ENCODE results near the gene LMNTD1. TPM values are rescaled to one million over a fixed set of nuclear protein-coding genes. Genes with fewer than 3 reads are reported as not detected.
"Not testable (repeated sequence)": the region's sequence is repeated elsewhere in the genome, so short reads cannot be mapped to it uniquely, and the experiment has no call there.

The LMNTD1 gene, protein sequence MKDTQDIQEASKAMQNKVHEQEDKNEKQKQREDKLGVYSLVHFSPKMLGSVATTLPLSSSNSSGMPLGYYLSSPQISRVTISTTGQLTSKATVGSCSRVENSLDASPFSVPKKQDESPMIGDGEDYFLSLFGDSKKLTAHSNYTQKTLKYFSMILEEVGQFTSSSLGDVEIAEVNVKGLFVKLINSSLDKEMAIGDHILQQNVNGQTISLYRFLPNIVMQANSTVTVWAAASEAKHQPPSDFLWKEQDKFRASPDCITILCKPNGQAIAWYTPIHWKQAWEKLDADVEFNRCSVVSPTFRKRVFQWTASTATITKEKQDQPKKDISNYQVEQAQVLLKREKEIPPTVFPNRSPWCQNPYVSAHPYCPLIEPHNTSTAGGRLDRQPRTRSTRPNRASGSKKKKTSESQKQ
- total RNA-seq (under 1 TPM in 1 of 9 donors, not detected in 8; 0.69 TPM), polyA plus RNA-seq (not detected)
- long read RNA-seq, donor 1 = 0 reads
- long read RNA-seq, donor 2 = 0 reads
- long read RNA-seq, donor 3 = 0 reads

DNA sequence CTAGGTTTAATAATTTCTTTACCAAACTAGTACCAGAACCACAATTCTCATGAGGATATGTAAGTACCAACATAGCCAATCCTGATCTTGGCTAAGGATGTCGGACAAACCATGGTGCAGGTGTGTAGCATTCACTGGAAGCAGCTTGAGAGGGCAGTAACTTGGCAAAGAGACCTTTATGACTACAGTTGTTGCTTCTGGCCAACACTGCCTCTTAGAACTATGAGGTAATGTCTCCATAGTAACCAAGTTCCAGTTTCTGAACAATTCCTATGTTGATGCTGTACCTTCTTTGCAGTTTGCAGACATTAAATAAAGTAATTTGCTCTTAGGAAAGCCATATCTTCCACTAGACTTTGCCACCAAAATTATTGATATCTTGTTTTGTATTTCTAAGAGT, at the start of gene LMNTD1:
TSS of gene LMNTD1 (minus strand) at position 186 of the 400 bp plus-strand sequence. CDS start 324 bp downstream, outside the sequence.
- H3K9me3 ChIP-seq = no peaks in the 10 kb centered on the region
- ATAC-seq = no peak
- intact Hi-C loops (cut with DNase I) = no loop called here
- no peaks in the 10 kb centered on the region for H3K27me3 ChIP-seq
- no peak within 1 kb of the TSS for H3K27ac ChIP-seq
- H3K36me3 ChIP-seq = no peaks in the 10 kb centered on the region
- DNase-seq = no peak
- H3K4me1 ChIP-seq = no peaks in the 10 kb centered on the region
- 39 to 43% (median 41%) methylated on average over 1 of the region's 1 CpG; no CpG with 5 or more reads in 1 of the 4 donors for WGBS, 4 donors
- TF ChIP-seq, protein P1, sequence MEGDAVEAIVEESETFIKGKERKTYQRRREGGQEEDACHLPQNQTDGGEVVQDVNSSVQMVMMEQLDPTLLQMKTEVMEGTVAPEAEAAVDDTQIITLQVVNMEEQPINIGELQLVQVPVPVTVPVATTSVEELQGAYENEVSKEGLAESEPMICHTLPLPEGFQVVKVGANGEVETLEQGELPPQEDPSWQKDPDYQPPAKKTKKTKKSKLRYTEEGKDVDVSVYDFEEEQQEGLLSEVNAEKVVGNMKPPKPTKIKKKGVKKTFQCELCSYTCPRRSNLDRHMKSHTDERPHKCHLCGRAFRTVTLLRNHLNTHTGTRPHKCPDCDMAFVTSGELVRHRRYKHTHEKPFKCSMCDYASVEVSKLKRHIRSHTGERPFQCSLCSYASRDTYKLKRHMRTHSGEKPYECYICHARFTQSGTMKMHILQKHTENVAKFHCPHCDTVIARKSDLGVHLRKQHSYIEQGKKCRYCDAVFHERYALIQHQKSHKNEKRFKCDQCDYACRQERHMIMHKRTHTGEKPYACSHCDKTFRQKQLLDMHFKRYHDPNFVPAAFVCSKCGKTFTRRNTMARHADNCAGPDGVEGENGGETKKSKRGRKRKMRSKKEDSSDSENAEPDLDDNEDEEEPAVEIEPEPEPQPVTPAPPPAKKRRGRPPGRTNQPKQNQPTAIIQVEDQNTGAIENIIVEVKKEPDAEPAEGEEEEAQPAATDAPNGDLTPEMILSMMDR (IDR thresholded peaks at IDR 0.05) = no peak
- no peak for TF ChIP-seq POLR2A (IDR thresholded peaks at IDR 0.05)
- H3K4me3 ChIP-seq = no peak within 1 kb of the TSS

DNA sequence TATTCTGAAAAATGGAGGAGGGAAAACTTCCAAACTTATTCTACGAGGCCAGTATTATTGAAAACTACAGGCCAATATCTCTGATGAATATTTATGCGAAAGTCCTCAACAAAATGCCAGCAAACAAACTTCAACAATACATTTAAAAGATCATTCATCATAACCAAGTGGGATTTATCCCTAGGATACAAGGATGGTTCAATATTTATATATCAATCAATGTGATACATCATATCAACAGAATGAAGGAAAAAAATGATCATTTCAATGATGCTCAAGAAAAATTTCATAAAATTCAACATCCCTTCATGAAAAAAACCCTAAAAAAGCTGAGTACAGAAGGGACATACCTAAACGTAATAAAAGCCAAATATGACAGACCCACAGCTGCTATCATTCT, 45.9 kb upstream of the LMNTD1 start:
- intact Hi-C loops (cut with DNase I) = no loop called here

DNA sequence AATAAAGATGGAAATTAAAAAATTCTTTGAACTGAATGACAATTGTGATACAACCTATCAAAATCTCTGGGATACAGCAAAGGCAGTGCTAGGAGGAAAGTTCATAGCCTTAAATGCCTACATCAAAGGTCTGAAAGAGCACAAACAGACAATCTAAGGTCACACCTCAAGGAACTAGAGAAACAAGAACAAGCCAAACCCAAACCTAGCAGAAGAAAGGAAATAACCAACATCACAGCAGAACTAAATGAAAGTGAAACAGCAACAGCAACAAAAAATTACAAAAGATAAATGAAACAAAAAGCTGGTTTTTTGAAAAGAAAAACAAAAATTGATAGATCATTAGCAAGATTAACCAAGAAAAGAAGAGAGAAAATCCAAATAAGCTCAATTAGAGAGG, 42.4 kb upstream of the LMNTD1 start:
- not testable (repeated sequence) for ATAC-seq

More for the DNA sequence above, 45.9 kb upstream of the LMNTD1 start:
- no peaks in the 10 kb centered on the region for H3K36me3 ChIP-seq
- ATAC-seq (no peak), DNase-seq (no peak)
- peaks cover 0 to 22% (median 7%) of the 10 kb centered on the region in 12 donors for H3K9me3 ChIP-seq
- 52 to 88% (median 77%) methylated on average over 3 of the region's 3 CpGs for WGBS, 4 donors
- H3K27me3 ChIP-seq = no peaks in the 10 kb centered on the region
- no peak overlapping the region for H3K27ac ChIP-seq
- TF ChIP-seq POLR2A (IDR thresholded peaks at IDR 0.05) = no peak
- TF ChIP-seq, protein P1 (IDR thresholded peaks at IDR 0.05) = no peak
- H3K4me1 ChIP-seq = no peaks in the 10 kb centered on the region
- H3K4me3 ChIP-seq = no peak overlapping the region

DNA sequence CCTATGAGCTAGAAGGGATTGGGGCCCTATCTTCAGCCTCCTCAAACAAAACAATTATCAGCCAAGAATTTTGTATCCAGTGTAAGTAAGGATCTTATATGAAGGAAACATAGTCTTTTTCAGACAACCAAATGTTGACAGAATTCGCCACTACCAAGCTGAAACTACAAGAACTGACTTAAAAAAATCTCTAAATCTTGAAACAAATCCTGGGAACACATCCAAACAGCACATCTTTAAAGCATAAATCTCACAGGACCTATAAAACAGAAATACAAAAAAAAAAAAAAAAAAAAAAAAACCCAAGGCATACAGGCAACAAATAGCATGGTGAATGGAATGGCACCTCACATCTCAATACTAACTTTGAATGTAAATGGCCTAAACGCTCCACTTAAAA, 41.3 kb upstream of the LMNTD1 start:
- ATAC-seq (no peak), DNase-seq (no peak)
- intact Hi-C loops (cut with DNase I) = no loop called here
- no peaks in the 10 kb centered on the region for H3K36me3 ChIP-seq
- H3K4me3 ChIP-seq = no peak overlapping the region
- TF ChIP-seq, protein P1 (IDR thresholded peaks at IDR 0.05) = no peak
- TF ChIP-seq POLR2A (IDR thresholded peaks at IDR 0.05) = no peak
- H3K4me1 ChIP-seq = no peaks in the 10 kb centered on the region
- no peak overlapping the region for H3K27ac ChIP-seq
- H3K27me3 ChIP-seq = no peaks in the 10 kb centered on the region
- H3K9me3 ChIP-seq = peaks cover 0 to 12% (median 3%) of the 10 kb centered on the region in 12 donors
- 89 to 96% (median 92%) methylated on average over 2 of the region's 2 CpGs for WGBS, 4 donors

More for the DNA sequence above, 42.4 kb upstream of the LMNTD1 start:
- DNase-seq; H3K4me3 ChIP-seq; H3K36me3 ChIP-seq; intact Hi-C loops (cut with DNase I); H3K27ac ChIP-seq; H3K27me3 ChIP-seq; H3K4me1 ChIP-seq: not testable (repeated sequence)
- H3K9me3 ChIP-seq = peaks cover 0 to 22% (median 8%) of the 10 kb centered on the region in 12 donors
